ENCODE results near the gene CHRNA9.

DNA sequence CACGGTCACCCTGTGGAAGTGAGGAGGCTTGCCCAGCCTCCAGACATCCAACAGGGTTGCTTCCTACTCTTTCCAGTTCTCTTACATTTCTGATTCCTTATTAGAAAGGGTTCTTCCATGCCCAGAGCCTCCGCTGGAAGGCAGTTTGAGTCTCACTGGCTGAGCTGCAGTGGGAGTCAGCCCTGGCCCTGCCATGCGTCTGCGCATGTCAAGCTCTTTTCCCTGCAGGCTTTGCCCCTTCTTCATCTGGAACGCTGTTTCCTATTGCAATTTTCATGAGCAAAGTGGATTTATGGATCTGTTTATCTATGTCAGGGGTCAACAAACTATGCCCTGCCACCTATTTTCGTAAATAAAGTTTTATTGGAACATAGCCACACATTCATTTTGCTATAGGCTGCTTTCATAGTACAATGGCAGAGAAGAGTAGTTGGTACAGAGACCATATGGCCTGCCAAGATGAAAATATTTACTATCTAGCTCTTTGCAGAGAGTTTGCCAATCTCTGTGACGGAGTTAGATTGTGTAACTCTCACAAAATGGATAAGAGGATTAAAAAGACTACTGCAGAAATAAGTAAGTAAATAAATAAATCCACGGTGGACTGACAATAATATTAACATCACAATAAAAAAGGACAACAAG is 3.9 kb upstream of the CHRNA9 start:
- TF ChIP-seq, protein P1, sequence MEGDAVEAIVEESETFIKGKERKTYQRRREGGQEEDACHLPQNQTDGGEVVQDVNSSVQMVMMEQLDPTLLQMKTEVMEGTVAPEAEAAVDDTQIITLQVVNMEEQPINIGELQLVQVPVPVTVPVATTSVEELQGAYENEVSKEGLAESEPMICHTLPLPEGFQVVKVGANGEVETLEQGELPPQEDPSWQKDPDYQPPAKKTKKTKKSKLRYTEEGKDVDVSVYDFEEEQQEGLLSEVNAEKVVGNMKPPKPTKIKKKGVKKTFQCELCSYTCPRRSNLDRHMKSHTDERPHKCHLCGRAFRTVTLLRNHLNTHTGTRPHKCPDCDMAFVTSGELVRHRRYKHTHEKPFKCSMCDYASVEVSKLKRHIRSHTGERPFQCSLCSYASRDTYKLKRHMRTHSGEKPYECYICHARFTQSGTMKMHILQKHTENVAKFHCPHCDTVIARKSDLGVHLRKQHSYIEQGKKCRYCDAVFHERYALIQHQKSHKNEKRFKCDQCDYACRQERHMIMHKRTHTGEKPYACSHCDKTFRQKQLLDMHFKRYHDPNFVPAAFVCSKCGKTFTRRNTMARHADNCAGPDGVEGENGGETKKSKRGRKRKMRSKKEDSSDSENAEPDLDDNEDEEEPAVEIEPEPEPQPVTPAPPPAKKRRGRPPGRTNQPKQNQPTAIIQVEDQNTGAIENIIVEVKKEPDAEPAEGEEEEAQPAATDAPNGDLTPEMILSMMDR (conservative IDR thresholded peaks at IDR 0.05; ENCODE audit: low read length): no peak
- no peak for TF ChIP-seq EZH2phosphoT487 (IDR thresholded peaks at IDR 0.05; ENCODE audit: borderline replicate concordance, low read depth, low read length)
